Peyer's patch (tissue), 4 donors: ENCODE data around the gene PLD5. TPM values are rescaled to one million over a fixed set of nuclear protein-coding genes. Genes with fewer than 3 reads are reported as not detected.

Experiments used
- DNase-seq, 3 donors: peaks; one replicate each; pipeline ENCODE4 v3.0.0-alpha.2; 2017 to 2019
- H3K27ac ChIP-seq, 4 donors: fragments of 200-600 bp; sonication (generic); one replicate each; pipeline ENCODE4 v1.5.1; 2016 to 2019
- H3K27me3 ChIP-seq, 2 donors: fragments of 200-600 bp; sonication (generic); one replicate each; pipeline ENCODE4 v1.5.1; 2019
- H3K36me3 ChIP-seq, 3 donors: fragments of 200-600 bp; sonication (generic); one replicate each; pipeline ENCODE4 v1.5.1; 2016 to 2019
- H3K4me1 ChIP-seq, 4 donors: fragments of 200-600 bp; sonication (generic); one replicate each; pipeline ENCODE4 v1.5.1; 2016 to 2019
- H3K4me3 ChIP-seq, 4 donors: fragments of 200-600 bp; sonication (generic); 1 replicate in 3 of 4; 2 replicates in 1 of 4; pipeline ENCODE4 v1.5.1; 2016 to 2019; ENCODE audit warnings: mild to moderate bottlenecking in 1 of 4
- H3K9me3 ChIP-seq, 4 donors: fragments of 200-600 bp; sonication (generic); one replicate each; pipeline ENCODE4 v1.5.1; 2016 to 2019; ENCODE audit warnings: mild to moderate bottlenecking in 1 of 4
- POLR2A ChIP-seq, 2 donors: fragments of 450-650 bp; IDR thresholded peaks; one replicate each; pipeline ENCODE4 v1.5.1; 2017; ENCODE audit warnings: antibody characterized with exemption in 2 of 2, mild to moderate bottlenecking in 2 of 2, moderate library complexity in 2 of 2
- total RNA-seq, 4 donors: library from RNA; depleted of rRNA; stranded (reverse); fragments of >200 nt; gene quantifications; one replicate each; pipeline ENCODE4 v1.1.0, GENCODE V29; 2016
- TF ChIP-seq, protein P1 (sequence below), 6 experiments: fragments of 450-650 bp in 4 of 6; fragments of 200-600 bp in 2 of 6; sonication (generic) in 1 of 6; IDR thresholded peaks; one replicate each; pipeline ENCODE4 v1.5.1; 2017 to 2019; ENCODE audit warnings: antibody characterized with exemption in 6 of 6, mild to moderate bottlenecking in 3 of 6, moderate library complexity in 1 of 6

The PLD5 gene
- total RNA-seq, 4 donors from 2014 or later, result 0.67 TPM; not detected in 3

DNA sequence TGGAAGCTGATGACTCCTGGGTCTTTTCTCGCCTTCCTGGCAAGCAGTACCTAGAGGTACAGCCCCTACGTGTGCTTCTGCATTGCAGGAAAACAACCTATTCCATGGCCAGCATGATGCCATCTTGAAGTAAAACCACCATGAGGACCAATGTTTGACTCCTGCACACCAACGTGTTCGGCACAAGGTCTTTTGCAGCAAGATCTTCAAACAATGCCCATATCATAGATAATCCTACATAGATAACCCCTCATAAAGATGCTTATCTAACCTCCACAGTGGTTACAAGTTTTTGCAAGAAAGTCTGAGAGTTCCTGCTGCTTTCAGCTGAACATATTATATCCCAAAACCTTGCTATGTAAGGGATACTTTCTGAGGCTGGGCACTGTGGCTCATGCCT, 384.5 kb downstream of the PLD5 start:
- Histone ChIP-seq H3K27me3 (no peaks in the 10 kb centered on the region), H3K36me3 (no peaks in the 10 kb centered on the region), H3K4me3 (no peak overlapping the region), H3K4me1 (no peaks in the 10 kb centered on the region), H3K9me3 (no peaks in the 10 kb centered on the region), H3K27ac (no peak overlapping the region)
- DNase-seq, result no peak
- TF ChIP-seq, protein P1, sequence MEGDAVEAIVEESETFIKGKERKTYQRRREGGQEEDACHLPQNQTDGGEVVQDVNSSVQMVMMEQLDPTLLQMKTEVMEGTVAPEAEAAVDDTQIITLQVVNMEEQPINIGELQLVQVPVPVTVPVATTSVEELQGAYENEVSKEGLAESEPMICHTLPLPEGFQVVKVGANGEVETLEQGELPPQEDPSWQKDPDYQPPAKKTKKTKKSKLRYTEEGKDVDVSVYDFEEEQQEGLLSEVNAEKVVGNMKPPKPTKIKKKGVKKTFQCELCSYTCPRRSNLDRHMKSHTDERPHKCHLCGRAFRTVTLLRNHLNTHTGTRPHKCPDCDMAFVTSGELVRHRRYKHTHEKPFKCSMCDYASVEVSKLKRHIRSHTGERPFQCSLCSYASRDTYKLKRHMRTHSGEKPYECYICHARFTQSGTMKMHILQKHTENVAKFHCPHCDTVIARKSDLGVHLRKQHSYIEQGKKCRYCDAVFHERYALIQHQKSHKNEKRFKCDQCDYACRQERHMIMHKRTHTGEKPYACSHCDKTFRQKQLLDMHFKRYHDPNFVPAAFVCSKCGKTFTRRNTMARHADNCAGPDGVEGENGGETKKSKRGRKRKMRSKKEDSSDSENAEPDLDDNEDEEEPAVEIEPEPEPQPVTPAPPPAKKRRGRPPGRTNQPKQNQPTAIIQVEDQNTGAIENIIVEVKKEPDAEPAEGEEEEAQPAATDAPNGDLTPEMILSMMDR (IDR thresholded peaks at IDR 0.05), result no peak
- no peak for TF ChIP-seq POLR2A (IDR thresholded peaks at IDR 0.05)

DNA sequence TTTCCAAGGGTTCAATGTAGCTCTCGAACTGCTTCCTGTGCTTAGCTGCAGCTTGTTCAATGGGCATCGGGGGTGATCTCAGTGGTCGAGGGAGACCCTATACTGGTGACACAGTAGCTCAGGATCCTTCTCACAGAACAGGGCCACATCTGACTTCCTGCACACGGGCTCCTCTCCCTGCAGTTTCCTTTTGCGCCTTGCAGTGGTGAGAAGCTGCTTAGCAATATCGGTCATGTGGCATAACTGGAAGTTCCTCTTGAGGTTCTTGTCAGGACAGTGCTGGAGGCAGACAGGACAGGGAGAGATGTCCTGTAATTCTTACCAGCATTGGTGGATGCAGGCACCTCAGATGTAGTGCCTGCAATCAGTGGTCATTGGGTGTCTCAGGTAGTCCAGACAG, 385.1 kb downstream of the PLD5 start:
- no peaks in the 10 kb centered on the region for H3K9me3 ChIP-seq
- no peaks in the 10 kb centered on the region for H3K27me3 ChIP-seq
- H3K36me3 ChIP-seq, result no peaks in the 10 kb centered on the region
- H3K4me1 ChIP-seq, result no peaks in the 10 kb centered on the region
- no peak for TF ChIP-seq POLR2A (IDR thresholded peaks at IDR 0.05)
- TF ChIP-seq, protein P1 (IDR thresholded peaks at IDR 0.05), result no peak
- H3K4me3 ChIP-seq, result no peak overlapping the region
- DNase-seq, result no peak
- H3K27ac ChIP-seq, result no peak overlapping the region

DNA sequence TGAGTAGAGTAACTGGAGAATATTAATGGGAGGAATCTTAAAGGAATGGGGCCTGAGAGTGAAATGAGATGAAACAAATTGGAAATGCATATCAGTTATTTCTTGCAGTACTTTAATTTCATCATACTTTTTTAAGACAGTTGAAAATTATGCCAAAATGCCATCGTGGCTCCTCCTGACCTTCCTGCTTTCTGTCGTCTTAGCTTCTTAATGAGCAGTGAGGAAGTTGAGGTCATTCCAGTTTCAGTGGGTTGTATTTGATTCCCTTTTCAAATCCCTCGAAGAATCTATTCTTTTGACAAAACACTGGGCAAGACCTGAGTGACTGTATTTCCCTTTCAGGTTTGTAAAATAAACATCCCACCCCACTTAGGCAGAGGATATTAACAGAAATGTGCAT, 390.7 kb downstream of the PLD5 start:
- Histone ChIP-seq H3K27ac (no peak overlapping the region), H3K4me3 (no peak overlapping the region), H3K9me3 (no peaks in the 10 kb centered on the region), H3K4me1 (no peaks in the 10 kb centered on the region), H3K36me3 (no peaks in the 10 kb centered on the region), H3K27me3 (no peaks in the 10 kb centered on the region)
- TF ChIP-seq, protein P1 (IDR thresholded peaks at IDR 0.05), result no peak
- no peak for TF ChIP-seq POLR2A (IDR thresholded peaks at IDR 0.05)
- no peak for DNase-seq

DNA sequence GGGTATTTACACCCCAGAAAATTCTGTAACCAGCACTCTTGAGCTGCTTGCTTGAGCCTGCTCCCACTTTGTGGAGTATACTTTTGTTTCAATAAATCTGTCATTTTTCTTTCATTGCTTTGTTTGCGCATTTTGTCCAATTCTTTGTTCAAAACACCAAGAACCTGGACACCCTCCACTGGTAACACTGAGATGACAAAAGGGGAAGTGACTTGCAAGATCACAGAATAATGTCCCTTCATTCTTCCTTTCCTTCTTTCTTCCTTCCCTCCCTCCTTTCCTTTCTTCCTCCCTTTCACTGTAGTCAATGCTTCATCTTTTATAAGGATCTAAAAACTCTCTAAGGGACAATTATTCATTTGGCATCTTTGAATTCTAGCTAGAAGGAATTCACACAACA, 391.1 kb downstream of the PLD5 start:
- TF ChIP-seq, protein P1 (IDR thresholded peaks at IDR 0.05), result no peak
- no peak for TF ChIP-seq POLR2A (IDR thresholded peaks at IDR 0.05)

DNA sequence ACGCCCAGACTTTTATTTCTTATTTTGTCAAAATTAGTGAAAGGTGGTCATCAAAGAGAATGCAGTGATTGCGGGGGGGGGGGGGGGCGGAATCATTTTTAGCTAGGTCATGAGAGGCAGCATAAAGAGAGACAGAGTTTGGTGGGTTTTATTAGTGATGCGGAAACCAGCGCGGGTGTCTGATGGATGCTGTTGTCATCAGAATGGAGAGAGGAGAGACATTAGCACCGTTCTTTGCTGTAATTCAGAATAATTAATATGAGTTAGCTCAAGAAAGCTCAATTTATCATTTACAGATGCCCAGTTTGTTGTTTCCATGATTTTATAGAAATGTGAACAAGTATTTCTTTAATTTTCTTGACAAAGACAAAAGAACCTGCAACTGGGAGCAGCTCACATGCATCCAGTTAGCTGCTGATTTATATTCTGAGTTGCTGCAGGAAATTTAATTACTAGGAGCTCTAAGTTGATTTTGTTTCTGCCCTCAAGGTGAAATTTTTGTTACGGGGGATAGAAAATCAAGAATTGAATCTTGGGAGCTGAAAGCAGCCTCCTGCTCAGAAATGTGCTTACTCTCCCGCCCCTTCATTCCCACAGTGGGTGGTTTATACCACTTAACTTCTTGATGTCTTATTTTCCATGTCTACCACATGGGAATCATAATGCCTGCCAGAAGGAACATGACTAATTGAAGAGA, 392.2 kb downstream of the PLD5 start:
- TF ChIP-seq, protein P1 (IDR thresholded peaks at IDR 0.05), result no peak
- TF ChIP-seq POLR2A (IDR thresholded peaks at IDR 0.05), result no peak
- Histone ChIP-seq H3K4me3 (no peak overlapping the region), H3K27me3 (no peaks in the 10 kb centered on the region), H3K4me1 (no peaks in the 10 kb centered on the region), H3K36me3 (no peaks in the 10 kb centered on the region), H3K27ac (no peak overlapping the region), H3K9me3 (no peaks in the 10 kb centered on the region)
- no peak for DNase-seq

More for the DNA sequence above, 391.1 kb downstream of the PLD5 start:
- no peaks in the 10 kb centered on the region for H3K36me3 ChIP-seq
- no peaks in the 10 kb centered on the region for H3K27me3 ChIP-seq
- no peak for DNase-seq
- H3K4me3 ChIP-seq, result no peak overlapping the region
- no peaks in the 10 kb centered on the region for H3K4me1 ChIP-seq
- H3K9me3 ChIP-seq, result no peaks in the 10 kb centered on the region
- no peak overlapping the region for H3K27ac ChIP-seq
